ENCODE measurements around the gene MYLK.
A peak's percentile ranks its signal among the peaks of the same experiment; 100 is the strongest.

MYLK gene

GRCh38 chr3:123880998-123881561 lies 3.1 kb downstream of the MYLK start:
- no peak overlapping the region for H3K4me3 ChIP-seq (ENCODE audit: low read length)
- peak; percentile 16 for DNase-seq (ENCODE audit: low read depth, low spot score)

- no peak for DNase-seq (ENCODE audit: low read depth, low spot score)
- H3K4me3 ChIP-seq (ENCODE audit: low read length): no peak overlapping the region
Measured at GRCh38 chr3:123878807-123879206, 5.3 kb downstream of the MYLK start.

GRCh38 chr3:123877965-123878364 lies 6.2 kb downstream of the MYLK start:
- no peak overlapping the region for H3K4me3 ChIP-seq (ENCODE audit: low read length)
- DNase-seq (ENCODE audit: low read depth, low spot score): no peak

GRCh38 chr3:123877466-123877865 lies 6.7 kb downstream of the MYLK start:
- H3K4me3 ChIP-seq (ENCODE audit: low read length): no peak overlapping the region
- DNase-seq (ENCODE audit: low read depth, low spot score): no peak

GRCh38 chr3:123876858-123877257 lies 7.3 kb downstream of the MYLK start:
- H3K4me3 ChIP-seq (ENCODE audit: low read length): no peak overlapping the region
- no peak for DNase-seq (ENCODE audit: low read depth, low spot score)

GRCh38 chr3:123872621-123873020 lies 11.5 kb downstream of the MYLK start:
- H3K4me3 ChIP-seq (ENCODE audit: low read length): no peak overlapping the region
- no peak for DNase-seq (ENCODE audit: low read depth, low spot score)

GRCh38 chr3:123871946-123872345 lies 12.2 kb downstream of the MYLK start:
- no peak for DNase-seq (ENCODE audit: low read depth, low spot score)
- no peak overlapping the region for H3K4me3 ChIP-seq (ENCODE audit: low read length)

- H3K4me3 ChIP-seq (ENCODE audit: low read length): no peak overlapping the region
- no peak for DNase-seq (ENCODE audit: low read depth, low spot score)
Measured at GRCh38 chr3:123870033-123870432, 14.1 kb downstream of the MYLK start.

GRCh38 chr3:123869165-123869564 lies 15.0 kb downstream of the MYLK start:
- H3K4me3 ChIP-seq (ENCODE audit: low read length): no peak overlapping the region
- DNase-seq (ENCODE audit: low read depth, low spot score): no peak

GRCh38 chr3:123864706-123865105 lies 19.4 kb downstream of the MYLK start:
- H3K4me3 ChIP-seq (ENCODE audit: low read length): no peak overlapping the region

GRCh38 chr3:123862152-123862551 lies 22.0 kb downstream of the MYLK start:
- no peak for DNase-seq (ENCODE audit: low read depth, low spot score)

More at GRCh38 chr3:123864706-123865105, 19.4 kb downstream of the MYLK start:
- DNase-seq (ENCODE audit: low read depth, low spot score): no peak

GRCh38 chr3:123861081-123861836 lies 22.9 kb downstream of the MYLK start:
- no peak for DNase-seq (ENCODE audit: low read depth, low spot score)
- no peak overlapping the region for H3K4me3 ChIP-seq (ENCODE audit: low read length)

More at GRCh38 chr3:123862152-123862551, 22.0 kb downstream of the MYLK start:
- no peak overlapping the region for H3K4me3 ChIP-seq (ENCODE audit: low read length)

- no peak overlapping the region for H3K4me3 ChIP-seq (ENCODE audit: low read length)
- no peak for DNase-seq (ENCODE audit: low read depth, low spot score)
Measured at GRCh38 chr3:123859177-123859576, 25.0 kb downstream of the MYLK start.

- no peak overlapping the region for H3K4me3 ChIP-seq (ENCODE audit: low read length)
- no peak for DNase-seq (ENCODE audit: low read depth, low spot score)
Measured at GRCh38 chr3:123854905-123855304, 29.2 kb downstream of the MYLK start.

GRCh38 chr3:123853686-123854372 lies 30.3 kb downstream of the MYLK start:
- H3K4me3 ChIP-seq (ENCODE audit: low read length): no peak overlapping the region
- no peak for DNase-seq (ENCODE audit: low read depth, low spot score)

GRCh38 chr3:123847209-123847608 lies 36.9 kb downstream of the MYLK start:
- no peak for DNase-seq (ENCODE audit: low read depth, low spot score)
- H3K4me3 ChIP-seq (ENCODE audit: low read length): no peak overlapping the region

- DNase-seq (ENCODE audit: low read depth, low spot score): no peak
Measured at GRCh38 chr3:123843668-123844067, 40.5 kb downstream of the MYLK start.

GRCh38 chr3:123842711-123843110 lies 41.4 kb downstream of the MYLK start:
- no peak for DNase-seq (ENCODE audit: low read depth, low spot score)
- H3K4me3 ChIP-seq (ENCODE audit: low read length): no peak overlapping the region

More at GRCh38 chr3:123843668-123844067, 40.5 kb downstream of the MYLK start:
- no peak overlapping the region for H3K4me3 ChIP-seq (ENCODE audit: low read length)

- no peak overlapping the region for H3K4me3 ChIP-seq (ENCODE audit: low read length)
- DNase-seq (ENCODE audit: low read depth, low spot score): no peak
Measured at GRCh38 chr3:123841476-123842238, 42.5 kb downstream of the MYLK start.

GRCh38 chr3:123840961-123841360 lies 43.2 kb downstream of the MYLK start:
- no peak for DNase-seq (ENCODE audit: low read depth, low spot score)

More at GRCh38 chr3:123840961-123841360, 43.2 kb downstream of the MYLK start:
- H3K4me3 ChIP-seq (ENCODE audit: low read length): no peak overlapping the region
